ENCODE results near the gene RABGAP1L.
"Not testable (repeated sequence)": the region's sequence is repeated elsewhere in the genome, so short reads cannot be mapped to it uniquely, and the experiment has no call there.

RABGAP1L gene

DNA sequence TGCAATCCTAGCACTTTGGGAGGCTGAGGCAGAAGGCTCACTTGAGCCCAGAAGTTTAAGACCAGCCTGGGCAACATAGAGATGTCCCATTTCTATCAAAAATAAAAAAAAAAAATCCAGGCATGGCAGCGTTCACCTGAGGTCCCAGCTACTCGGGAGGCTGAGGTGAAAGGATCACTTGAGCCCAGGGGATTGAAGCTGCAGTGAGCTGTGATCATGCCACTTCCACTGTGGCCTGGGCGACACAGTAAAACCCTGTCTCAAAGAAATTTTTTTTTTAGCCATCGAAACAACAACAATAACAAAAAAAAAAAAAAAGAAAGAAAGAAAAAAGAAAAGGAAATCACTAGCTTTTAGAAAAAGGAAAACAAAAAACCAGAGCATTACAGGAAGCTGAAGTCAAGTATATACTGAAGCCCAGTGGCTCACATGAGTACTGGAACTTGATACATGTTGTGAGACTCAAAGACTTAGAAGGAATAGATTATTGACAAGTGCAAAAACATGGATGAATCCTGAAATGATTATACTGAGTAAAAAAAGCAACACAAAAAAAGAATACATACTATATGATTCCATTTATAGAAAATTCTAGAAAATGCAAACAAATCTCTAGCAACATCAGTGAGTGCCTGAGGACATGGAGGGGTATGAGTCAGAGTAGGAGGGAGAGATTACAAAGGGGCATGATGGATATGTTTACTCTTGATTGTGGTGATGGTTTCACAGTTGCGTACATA lies 6.1 kb upstream of the RABGAP1L start:
- intact Hi-C loops (cut with DNase I): no loop called here
- DNase-seq: no peak

DNA sequence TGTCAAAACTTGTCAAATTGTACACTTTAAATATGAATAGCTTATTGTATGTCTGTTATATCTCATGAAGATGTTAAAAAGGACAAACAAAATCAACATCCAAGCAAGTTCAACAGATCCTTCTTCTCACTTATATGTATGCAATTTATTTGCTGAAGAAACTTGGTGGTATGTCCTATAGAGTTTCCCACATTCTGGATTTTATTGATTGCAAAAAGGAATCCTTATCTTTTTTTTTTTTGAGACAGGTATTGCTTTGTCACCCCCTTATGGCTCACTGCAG lies 5.6 kb upstream of the RABGAP1L start:
- intact Hi-C loops (cut with DNase I): no loop called here
- DNase-seq: no peak

GRCh38 chr1:174156437-174156836 lies 2.9 kb upstream of the RABGAP1L start:
- no peak for DNase-seq
- intact Hi-C loops (cut with DNase I): loop anchor here (5.0 kb wide), 1 partner anchor 134 kb away; the partner anchor contains the start of gene RC3H1

DNA sequence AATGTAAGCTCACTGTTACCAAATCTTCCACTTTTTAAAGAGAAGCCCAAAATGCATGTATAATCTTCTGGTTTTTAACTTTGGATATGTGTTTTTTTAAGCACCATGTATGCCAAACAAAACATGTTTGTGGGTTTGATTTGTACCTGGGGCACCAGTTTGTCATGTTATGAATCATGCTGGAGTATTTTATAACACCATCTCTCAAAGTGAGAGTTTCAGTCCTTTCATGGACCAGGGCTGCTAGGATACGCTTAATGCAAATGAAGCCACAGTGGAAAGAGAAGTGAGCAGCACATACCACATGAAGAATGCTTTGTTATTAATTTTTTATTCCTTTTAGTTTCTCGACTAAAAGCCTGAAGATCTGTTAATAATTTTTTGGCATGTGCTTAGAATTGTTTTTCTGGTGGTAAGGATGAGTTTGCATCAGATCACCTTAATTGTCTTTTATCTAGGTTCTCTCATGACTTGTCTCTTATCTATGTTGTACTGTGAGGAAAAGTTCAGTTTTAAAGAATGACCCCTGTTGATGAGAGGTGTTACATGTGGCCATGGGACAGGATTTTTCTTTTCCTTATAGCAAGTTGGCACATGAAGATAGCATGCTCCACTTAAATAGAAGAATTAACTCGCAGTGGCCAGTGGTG lies 2.0 kb upstream of the RABGAP1L start:
- no peak for DNase-seq
- intact Hi-C loops (cut with DNase I): loop anchor here (5.0 kb wide), 1 partner anchor 135 kb away; the partner anchor contains the start of gene RC3H1

DNA sequence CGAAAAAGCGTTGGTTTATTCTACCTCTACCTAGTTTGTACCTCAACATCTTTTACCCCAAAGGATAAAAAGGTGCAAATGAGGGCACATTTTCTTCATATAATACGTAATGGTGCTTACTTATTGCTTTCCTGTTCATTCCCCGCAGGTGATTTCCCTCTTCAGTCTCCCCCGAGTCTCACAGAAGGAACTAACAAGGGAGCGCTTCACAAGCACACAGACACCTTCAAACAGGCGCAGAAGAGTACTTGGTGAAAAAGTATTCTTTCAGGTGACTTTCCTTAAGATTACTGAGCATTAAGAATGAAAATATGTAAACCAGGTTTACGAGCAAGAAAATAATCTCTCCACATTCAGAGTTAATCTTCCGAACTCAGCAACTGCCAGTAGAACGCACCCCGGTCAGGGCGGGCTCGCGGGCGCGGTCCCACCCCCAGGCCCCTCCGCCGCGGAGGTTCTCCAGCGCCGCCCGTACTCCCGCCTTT lies 511 bp upstream of the RABGAP1L start:
- intact Hi-C loops (cut with DNase I): loop anchor here (2.0 to 5.0 kb wide), 2 partner anchors 137 to 290 kb away; partner anchors contain the start of genes RC3H1 and ZBTB37
- DNase-seq: no peak

DNA sequence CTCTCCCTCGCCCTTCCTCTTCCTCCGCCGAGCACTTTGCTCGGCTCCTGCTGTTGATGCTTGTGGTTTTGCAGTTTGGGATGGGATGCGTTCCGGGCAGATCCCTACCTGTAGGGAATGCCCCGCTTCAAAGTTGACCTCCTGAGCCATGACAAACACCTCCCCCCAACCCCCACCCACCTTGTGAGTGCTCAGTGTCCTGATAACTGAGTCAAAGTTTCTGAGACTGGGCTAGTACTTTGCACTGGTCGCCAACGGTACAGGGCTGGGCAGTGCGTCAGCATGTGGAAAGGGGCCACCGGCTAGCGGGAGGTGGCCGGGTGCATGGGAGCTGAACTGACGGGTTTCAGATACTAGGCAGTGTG lies 771 bp downstream of the RABGAP1L start:
- intact Hi-C loops (cut with DNase I): no loop called here

DNA sequence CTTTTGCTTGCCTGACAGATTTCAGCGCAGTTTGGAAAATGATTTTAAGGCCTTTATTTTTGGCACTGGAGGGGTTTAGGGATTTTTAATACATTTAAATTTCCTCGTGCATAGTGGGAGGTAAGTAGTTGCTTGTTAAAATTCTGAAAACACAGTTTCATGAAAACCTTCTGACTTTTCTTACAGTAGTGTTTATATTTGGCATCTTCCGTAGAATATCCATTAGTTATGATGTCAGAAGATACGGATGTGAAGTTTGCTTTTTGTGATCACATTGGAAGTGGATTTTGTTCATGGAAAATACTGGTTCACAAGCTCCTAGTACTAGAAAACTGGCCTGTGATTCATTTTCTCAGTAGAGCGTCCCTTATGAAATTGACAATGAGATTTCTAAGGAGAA lies 1.3 kb downstream of the RABGAP1L start:
- intact Hi-C loops (cut with DNase I): no loop called here
- DNase-seq: no peak

More for the DNA sequence above, 771 bp downstream of the RABGAP1L start:
- DNase-seq: peak in 4 of 10 donors; percentile 9 to 83 (median 20)

DNA sequence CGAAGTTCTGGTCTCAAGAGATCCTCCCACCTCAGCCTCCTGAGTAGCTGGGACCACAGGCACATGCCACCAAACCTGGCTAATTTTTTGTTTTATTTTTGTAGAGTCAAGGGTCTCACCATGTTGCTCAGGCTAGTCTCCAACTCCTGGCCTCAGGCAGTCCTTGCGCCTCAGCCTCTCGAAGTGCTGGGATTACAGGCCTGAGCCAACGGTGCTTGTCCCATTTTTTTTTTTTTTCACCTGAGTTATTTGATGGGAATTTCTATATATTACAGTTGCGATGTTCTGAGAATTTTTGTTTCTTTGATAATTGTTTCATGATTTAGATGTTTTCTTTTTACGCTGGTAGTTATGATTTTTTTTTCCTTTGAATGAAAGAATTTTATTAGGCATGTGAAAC lies 2.5 kb downstream of the RABGAP1L start:
- intact Hi-C loops (cut with DNase I): no loop called here
- no peak for DNase-seq

DNA sequence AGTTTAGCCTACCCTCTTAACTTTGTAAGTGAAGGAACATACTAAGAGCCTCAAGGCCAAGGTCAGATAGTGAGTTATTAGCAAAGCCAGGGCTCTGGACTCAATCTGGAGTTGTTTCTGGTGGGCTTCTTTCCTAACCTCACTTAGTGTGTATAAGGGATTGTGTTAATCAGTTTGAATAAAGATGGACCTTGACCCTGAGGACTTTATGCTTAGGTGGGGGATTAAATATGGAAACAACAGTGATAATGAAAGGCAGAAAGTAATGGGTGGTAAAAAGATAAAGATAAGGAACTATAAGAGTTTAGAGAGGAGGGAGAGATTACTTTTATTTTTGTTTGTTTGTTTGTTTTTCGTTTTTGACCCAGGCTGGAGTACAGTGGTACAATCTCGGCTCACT lies 5.5 kb downstream of the RABGAP1L start:
- intact Hi-C loops (cut with DNase I): no loop called here
- DNase-seq: no peak

DNA sequence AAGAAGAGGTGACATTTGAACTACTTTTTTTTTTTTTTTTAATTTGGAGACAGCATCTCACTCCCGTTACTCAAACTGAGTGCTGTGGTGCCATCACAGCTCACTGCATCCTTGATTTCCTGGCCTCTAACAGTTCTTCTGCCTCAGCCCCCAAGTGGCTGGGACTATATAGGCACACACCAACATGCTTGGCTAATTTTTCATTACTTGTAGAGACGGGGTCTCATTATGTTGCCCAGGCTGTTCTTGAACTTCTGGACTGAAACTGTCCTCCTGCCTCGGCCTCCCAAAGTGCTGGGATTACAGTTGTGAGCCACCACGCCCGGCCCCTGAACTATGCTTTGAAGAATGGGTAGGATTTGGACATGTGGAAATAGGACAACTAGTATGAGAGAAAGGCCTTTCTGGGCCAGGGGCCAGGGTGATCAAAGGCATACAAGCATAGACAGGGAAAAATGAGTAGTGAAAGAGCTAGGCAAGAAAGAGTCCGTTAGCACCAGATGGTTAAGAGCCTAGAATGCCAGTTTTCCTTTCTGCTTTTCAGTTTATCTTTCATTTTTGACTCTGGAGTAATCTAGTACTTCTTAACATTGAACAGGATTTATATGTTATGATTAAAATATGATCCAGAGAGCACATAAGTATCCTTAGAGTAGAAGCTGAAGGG lies 6.3 kb downstream of the RABGAP1L start:
- intact Hi-C loops (cut with DNase I): no loop called here
- no peak for DNase-seq

GRCh38 chr1:174166530-174167264 lies 7.4 kb downstream of the RABGAP1L start:
- intact Hi-C loops (cut with DNase I): no loop called here

GRCh38 chr1:174167265-174167803 lies 8.0 kb downstream of the RABGAP1L start:
- intact Hi-C loops (cut with DNase I): no loop called here
- no peak for DNase-seq

More at GRCh38 chr1:174166530-174167264, 7.4 kb downstream of the RABGAP1L start:
- no peak for DNase-seq

- DNase-seq: no peak
- intact Hi-C loops (cut with DNase I): no loop called here
Observed at GRCh38 chr1:174169342-174169741, 10.0 kb downstream of the RABGAP1L start.

DNA sequence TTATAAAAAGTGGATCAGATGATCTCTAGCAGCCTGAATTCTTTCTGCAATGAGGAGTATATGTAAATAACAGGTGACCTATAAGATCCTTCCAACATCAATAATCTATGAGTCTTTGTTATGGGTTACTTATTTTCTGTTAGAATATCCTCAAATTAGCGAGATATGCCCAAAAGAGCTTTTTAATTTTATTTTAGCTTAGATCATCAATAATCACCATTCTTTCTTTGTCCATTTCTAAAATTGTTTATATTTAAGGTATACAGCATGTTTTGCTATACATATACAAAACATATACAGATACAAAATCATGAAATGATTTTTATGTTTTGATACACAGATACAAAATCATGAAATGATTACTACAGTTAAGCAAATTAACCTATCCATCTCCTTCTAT lies 11.8 kb downstream of the RABGAP1L start:
- intact Hi-C loops (cut with DNase I): no loop called here
- no peak for DNase-seq

DNA sequence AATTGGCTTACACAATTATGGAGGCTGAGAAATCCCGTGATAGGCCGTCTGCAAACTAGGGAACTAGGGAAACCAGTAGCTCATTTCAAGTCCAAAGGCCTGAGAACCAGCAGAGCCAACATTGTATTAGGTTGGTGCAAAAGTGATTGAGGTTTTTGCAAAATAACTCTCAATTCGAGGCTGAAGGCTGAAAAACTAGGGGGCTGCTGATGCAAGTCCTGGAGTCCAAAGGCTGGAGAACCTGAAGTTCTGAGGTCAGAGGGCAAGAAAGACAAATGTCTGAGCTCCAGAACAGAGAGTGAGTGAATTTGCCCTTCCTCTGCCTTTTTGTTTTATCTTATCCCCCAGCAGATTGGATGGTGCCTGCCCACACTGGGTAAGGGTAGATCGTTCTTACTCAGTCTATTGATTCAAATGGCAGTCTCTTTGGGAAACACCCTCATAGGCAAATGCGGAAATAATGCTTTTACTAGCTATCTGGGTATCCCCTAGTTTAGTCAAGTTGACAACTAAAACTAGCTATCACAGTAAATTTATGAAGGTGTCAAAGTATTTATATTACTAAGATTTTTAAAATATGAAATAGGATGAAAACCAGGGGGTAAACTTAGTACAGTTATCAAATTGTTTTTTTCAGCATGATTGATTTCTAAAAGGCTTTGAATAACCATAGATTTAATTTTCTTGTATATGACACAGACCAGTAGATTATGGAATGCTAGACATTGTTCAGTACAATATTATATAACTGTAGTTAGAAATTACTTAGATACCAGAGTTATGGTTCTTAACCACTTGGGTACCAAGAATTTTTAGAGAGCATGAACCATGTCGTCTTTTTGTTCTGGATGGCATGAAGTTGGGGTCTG lies 15.4 kb downstream of the RABGAP1L start:
- intact Hi-C loops (cut with DNase I): no loop called here
- no peak for DNase-seq

- not testable (repeated sequence) for DNase-seq
Observed at GRCh38 chr1:174178459-174178858, 19.1 kb downstream of the RABGAP1L start.

GRCh38 chr1:174189428-174190062 lies 30.2 kb downstream of the RABGAP1L start:
- no peak for DNase-seq
- intact Hi-C loops (cut with DNase I): no loop called here

More at GRCh38 chr1:174178459-174178858, 19.1 kb downstream of the RABGAP1L start:
- intact Hi-C loops (cut with DNase I): not testable (repeated sequence)

DNA sequence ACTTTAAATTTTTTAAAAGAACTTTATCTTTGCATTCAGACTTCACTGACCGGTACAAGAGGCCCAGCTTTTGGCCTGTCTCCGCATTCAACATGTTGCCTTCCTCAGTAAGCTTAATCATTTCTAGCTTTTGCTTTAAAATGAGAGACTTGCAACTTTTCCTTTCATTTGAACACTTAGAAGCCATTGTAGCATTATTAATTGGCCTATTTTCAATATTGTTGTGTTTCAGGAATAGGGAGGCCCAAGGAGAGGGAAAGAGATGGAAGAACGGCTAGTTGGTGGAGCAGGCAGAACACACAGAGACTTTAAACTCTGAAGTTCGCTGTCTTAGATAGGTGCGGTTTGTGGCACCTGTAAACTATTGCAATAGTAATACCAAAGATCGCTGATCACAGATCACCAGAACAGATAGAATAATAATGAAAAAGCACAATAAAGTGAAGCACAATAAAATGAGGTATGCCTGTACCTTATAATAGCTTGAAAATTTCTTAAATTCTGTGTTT lies 31.4 kb downstream of the RABGAP1L start:
- intact Hi-C loops (cut with DNase I): no loop called here

GRCh38 chr1:174191349-174191862 lies 32.1 kb downstream of the RABGAP1L start:
- DNase-seq: no peak
- intact Hi-C loops (cut with DNase I): no loop called here

More for the DNA sequence above, 31.4 kb downstream of the RABGAP1L start:
- DNase-seq: no peak
